Islet of Langerhans (tissue), 1 donor: ENCODE results near the gene CFAP299.

Experiments
- FAIRE-seq: peaks from one replicate; lab custom pipeline; 2011; peaks lifted over from hg19 to GRCh38; lab: Jason Lieb, UNC

Gene CFAP299

DNA sequence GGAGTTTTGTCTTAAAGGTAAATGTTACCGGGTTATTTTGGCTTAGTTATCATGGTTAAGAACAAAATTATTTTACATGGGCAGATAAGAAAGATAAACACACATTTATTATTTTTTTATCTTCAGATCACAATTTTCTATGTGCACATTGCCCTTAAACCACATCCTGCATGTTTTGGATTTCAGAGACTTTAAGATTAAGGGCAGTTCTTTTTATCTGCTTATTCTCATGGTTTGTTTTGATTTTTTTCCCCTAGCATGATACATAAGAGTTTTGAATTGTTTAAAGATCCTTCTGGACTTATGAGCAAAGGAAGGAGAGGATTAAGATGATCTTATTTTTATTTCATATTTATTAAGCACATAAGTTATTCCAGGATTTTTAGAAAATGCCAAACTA, 504.9 kb downstream of the CFAP299 start:
- no peak for FAIRE-seq

- FAIRE-seq = no peak
These were observed 506.2 kb downstream of the CFAP299 start for GRCh38 chr4:80841587-80842281.

DNA sequence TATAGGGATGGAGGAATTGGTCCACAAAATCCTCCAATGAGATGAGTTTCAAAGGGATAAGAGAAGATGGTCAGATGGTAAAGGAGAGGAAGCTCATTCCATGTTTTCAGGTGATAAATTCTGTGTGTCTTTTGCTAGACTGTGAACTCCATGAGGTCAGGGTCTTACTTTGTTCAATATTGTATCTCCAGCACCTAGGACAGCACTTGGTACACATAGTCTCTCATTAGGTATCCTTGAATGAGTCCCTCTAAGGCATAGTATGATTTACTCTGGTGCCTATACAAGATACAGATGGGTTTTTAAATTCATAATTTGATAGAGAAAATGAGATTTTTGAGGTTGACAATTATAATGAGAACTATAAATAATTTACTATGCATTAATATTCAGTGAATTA, 510.7 kb downstream of the CFAP299 start:
- FAIRE-seq = no peak

GRCh38 chr4:80852061-80852460, 516.5 kb downstream of the CFAP299 start:
- no peak for FAIRE-seq

DNA sequence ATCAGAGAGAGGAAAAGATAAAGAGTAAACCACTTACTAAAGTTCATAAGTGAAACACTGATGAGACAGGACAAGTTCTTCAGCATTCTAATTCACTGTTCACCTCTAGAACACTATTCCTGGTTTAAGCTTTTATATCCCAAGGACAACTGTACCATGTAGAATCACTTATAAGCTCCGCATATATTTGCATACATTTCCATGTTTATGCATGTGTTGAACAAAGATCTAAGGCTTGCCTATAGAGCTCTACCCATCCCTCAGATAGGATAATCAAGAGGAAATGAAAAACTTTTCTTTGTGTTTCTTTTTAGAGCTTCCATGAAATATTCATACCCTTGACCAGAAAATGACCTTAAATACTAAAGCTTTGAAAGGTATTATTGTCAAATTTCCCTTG, 538.0 kb downstream of the CFAP299 start:
- FAIRE-seq = no peak

- no peak for FAIRE-seq
These were observed 539.4 kb downstream of the CFAP299 start for GRCh38 chr4:80874979-80875378.

DNA sequence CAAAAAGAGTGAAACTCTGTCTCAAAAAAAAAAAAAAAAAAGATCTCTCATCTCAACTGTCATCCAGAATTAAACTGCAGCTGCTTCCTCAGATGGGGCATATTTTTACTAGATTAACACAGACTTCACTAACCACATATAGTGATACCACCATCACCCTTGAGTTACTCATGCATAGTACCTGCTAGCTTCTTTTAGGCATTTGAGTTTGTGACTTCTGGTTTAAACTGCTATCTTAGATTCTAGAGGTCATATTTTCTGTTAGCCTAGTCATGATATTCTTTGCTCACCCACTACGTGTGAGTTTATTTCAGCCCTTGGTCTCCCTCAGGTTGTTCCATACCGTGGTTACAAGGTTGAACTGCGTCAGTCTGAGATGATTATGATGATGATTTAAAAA, 540.1 kb downstream of the CFAP299 start:
- FAIRE-seq = no peak

GRCh38 chr4:80876810-80877209, 541.3 kb downstream of the CFAP299 start:
- FAIRE-seq = no peak

GRCh38 chr4:80878218-80878617, 542.7 kb downstream of the CFAP299 start:
- no peak for FAIRE-seq

DNA sequence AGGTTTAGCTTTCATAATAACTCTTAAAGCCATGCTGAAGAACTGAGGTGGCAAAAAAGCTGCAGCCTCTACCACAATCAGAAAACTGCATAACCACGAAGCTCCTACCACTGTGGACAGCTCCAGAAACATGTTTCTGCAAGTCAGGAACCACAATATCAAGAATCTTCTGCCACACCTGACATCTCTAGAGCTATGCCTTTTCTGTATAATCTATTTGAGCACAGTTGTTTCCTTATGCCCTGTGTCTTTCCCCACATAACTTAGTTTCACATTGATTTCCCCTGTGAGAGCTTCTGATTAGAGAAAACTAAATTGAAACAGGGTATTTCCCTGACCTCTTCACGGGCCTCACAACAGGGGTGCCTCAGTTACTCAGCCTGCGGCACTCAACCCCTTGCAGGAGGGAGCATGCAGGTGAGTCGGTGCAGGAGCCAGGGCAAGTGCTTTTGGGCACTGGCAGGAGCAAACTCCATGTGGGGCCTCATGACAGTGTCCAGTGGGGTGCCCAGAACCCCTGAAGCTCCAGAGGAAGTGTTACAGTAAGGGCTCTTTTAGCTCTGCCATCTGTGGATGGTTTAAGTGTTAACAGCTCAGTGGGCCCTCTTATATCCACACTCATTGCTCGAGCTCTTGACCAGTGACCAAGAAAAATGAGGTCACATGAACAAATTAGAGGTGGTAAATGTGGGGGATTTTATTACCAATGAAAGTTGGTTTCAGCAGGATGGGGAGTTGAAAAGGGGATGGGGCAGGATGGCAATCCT, 562.2 kb downstream of the CFAP299 start:
- no peak for FAIRE-seq

GRCh38 chr4:80900908-80901307, 565.4 kb downstream of the CFAP299 start:
- FAIRE-seq = no peak

DNA sequence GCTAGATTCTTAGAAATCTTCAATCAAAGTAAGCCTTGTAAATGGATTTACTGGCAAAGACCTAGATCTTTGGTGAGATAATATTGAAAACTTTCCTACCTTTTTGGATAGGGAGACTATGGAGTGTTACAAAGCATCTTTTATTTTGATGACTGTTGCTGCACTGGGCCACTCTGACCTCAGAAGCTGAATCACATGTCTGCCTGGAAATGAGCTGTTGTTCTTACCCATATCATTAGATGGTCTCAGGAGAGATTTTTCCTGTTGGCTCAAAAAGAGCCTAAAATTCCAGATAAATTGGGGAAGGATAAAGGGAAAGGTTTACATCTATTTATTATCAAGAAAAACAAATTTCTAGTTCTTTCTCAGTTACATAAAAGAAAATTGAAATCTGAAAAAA, 567.5 kb downstream of the CFAP299 start:
- FAIRE-seq = no peak

- FAIRE-seq = no peak
These were observed 574.4 kb downstream of the CFAP299 start for GRCh38 chr4:80909938-80910337.

GRCh38 chr4:80911458-80911857, 575.9 kb downstream of the CFAP299 start:
- no peak for FAIRE-seq

GRCh38 chr4:80912350-80912749, 576.8 kb downstream of the CFAP299 start:
- FAIRE-seq = no peak

DNA sequence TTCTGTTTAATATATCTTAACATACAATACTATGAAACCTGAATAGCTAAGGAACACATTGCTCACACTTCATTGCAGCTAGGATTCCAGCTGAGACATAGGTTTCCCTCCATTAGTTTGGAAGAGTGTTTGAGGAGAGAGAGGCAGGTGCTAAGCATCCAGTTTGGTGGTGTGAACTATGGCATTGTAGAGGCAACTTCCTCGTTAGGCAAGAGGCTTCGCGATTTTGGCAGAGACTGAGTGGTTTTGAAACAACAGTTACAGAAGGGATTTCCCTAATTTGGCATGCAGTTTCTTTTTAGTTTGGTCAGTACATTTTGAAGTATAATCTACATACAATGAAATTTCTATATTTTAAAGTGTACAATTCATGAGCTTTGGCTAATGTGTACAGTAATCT, 577.9 kb downstream of the CFAP299 start:
- FAIRE-seq = no peak

DNA sequence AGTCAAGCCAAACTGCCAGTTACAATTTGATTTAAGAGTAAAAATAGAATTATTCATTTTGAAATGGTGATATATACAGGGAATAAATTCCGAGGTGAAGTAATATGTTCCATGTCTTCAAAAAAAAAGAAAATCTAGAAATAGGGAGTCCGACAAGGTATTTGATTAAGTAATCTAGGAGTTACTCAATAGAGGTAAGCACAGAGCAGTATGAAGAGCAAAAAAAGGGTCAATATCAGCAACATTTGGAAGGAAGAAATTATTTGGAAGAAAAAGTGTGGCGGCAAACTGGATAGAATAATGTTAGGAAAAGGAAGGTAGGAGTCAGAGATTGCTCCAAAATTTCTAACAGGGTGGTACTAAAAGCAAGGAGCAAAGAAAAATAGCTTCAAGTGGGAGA, 581.2 kb downstream of the CFAP299 start:
- no peak for FAIRE-seq

GRCh38 chr4:80918004-80918403, 582.5 kb downstream of the CFAP299 start:
- FAIRE-seq = no peak

- FAIRE-seq = no peak
These were observed 585.9 kb downstream of the CFAP299 start for GRCh38 chr4:80921441-80921840.

DNA sequence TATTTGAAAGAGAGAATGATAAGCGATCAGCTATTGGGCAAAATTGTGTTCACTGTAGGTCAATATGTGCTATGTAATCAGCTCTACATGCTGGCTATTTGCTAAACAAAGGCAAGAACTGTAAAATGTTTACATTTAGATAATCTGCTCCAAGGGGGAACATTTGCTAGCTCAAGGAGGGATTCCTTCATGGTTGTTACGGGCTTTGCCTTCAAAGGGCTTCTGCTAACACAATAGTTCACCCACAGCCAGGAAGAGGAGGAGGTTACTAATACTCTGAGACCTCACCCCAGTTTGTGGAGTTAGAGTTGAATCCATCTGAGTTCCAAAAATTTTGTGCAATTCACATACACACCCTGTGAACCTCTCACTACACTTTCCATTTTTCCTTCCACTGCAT, 587.4 kb downstream of the CFAP299 start:
- no peak for FAIRE-seq

DNA sequence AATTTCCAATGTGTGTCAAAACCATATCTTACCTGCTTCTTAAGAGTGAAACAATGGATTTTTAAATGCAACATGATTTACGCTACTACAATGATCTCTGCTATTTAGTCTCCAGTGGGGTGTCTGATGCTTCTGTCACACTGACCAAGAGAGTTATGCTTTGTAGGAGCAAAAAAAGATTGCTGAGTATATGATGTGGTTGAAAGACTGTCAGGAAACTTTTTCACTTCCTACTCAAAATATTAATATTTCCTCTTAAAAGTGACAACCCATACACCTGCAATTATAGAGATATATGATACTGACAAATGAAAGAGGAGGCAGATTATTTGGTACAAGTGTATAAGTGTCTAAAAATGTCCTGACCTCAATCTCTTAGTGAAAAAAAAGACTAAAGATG, 589.8 kb downstream of the CFAP299 start:
- FAIRE-seq = no peak

DNA sequence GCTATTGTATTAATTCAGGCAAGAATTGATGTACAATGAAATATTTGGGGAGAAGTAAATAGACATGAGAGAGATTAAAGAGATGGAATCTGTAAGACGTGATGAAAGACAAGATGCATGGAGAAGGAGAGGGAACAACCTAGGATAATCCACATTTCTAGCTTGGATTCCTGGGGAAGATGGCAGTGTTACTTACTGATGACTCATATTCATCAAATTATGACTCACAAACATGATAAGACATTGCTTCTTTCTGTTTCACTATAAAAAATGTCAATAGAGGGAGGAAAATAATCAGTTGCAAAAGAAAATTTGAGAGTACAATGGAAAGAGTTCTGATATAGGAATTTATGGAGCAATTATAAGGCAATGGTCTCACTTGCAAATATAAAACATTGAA, 590.9 kb downstream of the CFAP299 start:
- no peak for FAIRE-seq

DNA sequence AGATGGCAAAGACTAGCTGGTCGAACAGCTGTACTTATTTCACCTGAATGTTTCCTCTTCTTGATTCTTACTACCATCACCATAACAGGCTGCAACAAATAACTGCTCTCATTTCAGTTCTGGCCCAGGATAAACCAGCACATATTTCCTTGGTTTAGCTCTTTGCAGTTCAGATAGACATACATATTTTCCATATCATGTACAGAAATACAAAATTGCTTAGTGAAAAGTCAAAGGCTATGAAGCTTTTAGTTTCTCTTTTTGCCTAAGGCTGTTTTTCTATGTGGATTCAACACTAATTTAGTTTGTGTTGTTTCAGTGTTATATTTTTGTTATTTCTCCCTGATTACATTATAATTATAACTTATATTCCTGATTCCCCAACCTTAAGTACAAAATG, 591.4 kb downstream of the CFAP299 start:
- no peak for FAIRE-seq

- FAIRE-seq = no peak
These were observed 591.9 kb downstream of the CFAP299 start for GRCh38 chr4:80927420-80927819.
